Coronary artery (tissue), 2 donors: Measurements from ENCODE around the gene BHLHE23.

Experiments
- DNase-seq: peaks from one replicate; pipeline ENCODE4 v3.0.0-alpha.2; 2017; ENCODE audit warnings: low spot score
- H3K27ac ChIP-seq, 2 donors: fragments of 200-600 bp; sonication (generic); one replicate each; pipeline ENCODE4 v1.5.1; 2016 to 2019
- H3K4me3 ChIP-seq: fragments of 200-600 bp; sonication (generic); 2 replicates; pipeline ENCODE4 v1.5.1; 2016; ENCODE audit warnings: mild to moderate bottlenecking, moderate library complexity
- TF ChIP-seq, protein P1 (sequence below): fragments of 200-600 bp; sonication (generic); IDR thresholded peaks from one replicate; pipeline ENCODE4 v1.5.1; 2019; ENCODE audit warnings: antibody characterized with exemption

Gene BHLHE23

GRCh38 chr20:63051911-63052310, 45.1 kb upstream of the BHLHE23 start:
- no peak for DNase-seq
- TF ChIP-seq, protein P1, sequence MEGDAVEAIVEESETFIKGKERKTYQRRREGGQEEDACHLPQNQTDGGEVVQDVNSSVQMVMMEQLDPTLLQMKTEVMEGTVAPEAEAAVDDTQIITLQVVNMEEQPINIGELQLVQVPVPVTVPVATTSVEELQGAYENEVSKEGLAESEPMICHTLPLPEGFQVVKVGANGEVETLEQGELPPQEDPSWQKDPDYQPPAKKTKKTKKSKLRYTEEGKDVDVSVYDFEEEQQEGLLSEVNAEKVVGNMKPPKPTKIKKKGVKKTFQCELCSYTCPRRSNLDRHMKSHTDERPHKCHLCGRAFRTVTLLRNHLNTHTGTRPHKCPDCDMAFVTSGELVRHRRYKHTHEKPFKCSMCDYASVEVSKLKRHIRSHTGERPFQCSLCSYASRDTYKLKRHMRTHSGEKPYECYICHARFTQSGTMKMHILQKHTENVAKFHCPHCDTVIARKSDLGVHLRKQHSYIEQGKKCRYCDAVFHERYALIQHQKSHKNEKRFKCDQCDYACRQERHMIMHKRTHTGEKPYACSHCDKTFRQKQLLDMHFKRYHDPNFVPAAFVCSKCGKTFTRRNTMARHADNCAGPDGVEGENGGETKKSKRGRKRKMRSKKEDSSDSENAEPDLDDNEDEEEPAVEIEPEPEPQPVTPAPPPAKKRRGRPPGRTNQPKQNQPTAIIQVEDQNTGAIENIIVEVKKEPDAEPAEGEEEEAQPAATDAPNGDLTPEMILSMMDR: no peak
- no peak overlapping the region for H3K27ac ChIP-seq
- H3K4me3 ChIP-seq: no peak overlapping the region

DNA sequence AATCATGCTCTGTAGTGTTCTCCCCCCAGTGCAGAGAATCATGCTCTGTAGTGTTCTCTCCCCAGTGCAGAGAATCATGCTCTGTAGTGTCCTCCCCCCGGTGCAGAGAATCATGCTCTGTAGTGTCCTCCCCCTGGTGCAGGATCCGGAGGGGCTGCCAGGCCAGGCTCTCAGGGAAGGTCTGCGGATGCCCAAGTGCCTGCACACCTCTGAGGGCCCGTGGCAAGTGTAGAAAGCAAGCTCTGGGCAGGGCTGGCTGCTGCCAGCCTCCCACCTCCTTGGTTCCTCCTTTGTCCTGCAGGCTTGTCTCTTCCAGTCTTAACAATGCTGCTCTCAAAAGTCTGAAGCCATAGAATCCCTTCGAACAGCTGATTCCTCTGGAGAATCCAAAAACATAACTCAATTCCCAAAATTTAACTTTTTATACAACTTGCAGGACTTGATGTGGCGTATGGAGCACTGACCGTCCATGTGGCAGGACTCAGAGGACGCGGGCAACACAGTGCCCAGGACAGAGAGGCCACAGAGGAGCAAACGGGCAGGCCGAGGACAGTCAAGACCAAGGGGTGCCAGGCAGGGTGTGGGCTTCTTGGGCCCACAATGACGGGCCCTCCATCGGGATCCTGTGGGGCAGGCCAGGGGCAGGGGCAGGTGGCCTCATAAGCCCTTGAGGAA, 44.6 kb upstream of the BHLHE23 start:
- no peak for DNase-seq
- TF ChIP-seq, protein P1: no peak
- Histone ChIP-seq H3K4me3 (no peak overlapping the region), H3K27ac (no peak overlapping the region)

DNA sequence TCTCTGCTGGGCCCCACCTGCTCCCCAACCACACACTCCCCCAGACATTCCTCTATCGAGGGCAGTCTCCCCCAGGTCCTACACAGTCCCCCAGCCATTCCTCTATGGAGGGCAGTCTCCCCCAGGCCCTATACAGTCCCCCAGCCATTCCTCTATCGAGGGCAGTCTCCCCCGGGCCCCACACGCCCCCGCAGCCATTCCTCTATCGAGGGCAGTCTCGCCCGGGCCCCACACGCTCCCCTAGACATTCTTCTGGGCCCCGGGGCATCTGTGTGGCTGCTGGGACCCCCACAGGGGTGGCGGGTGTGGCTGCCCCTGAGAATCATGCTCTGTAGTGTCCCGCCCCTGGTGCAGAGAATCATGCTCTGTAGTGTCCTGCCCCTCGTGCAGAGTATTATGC, 43.6 kb upstream of the BHLHE23 start:
- no peak for DNase-seq
- TF ChIP-seq, protein P1: no peak
- Histone ChIP-seq H3K4me3 (no peak overlapping the region), H3K27ac (no peak overlapping the region)

- DNase-seq: no peak
- no peak overlapping the region for H3K27ac ChIP-seq
- no peak overlapping the region for H3K4me3 ChIP-seq
- TF ChIP-seq, protein P1: no peak
These were observed 42.9 kb upstream of the BHLHE23 start for GRCh38 chr20:63049561-63050221.

- DNase-seq: no peak
These were observed 42.4 kb upstream of the BHLHE23 start for GRCh38 chr20:63049191-63049518.

GRCh38 chr20:63048516-63049190, 41.9 kb upstream of the BHLHE23 start:
- TF ChIP-seq, protein P1: no peak
- no peak overlapping the region for H3K4me3 ChIP-seq
- DNase-seq: no peak
- no peak overlapping the region for H3K27ac ChIP-seq

More at GRCh38 chr20:63049191-63049518, 42.4 kb upstream of the BHLHE23 start:
- no peak overlapping the region for H3K4me3 ChIP-seq
- H3K27ac ChIP-seq: no peak overlapping the region
- TF ChIP-seq, protein P1: no peak
